ENCODE data around the gene SRPRA. TPM values are rescaled to one million over a fixed set of nuclear protein-coding genes. Genes with fewer than 3 reads are reported as not detected.

Gene SRPRA
- total RNA-seq, 4 donors from 2014 or later = 56.8 to 84.7 (median 72.3) TPM

GRCh38 chr11:126305699-126306098 lies 37.0 kb upstream of the SRPRA start:
- no peak for DNase-seq (ENCODE audit: low spot score in 2 of 2)
- WGBS, 2 donors = 89 to 91% methylated on average over 4 of the region's 4 CpGs
- intact Hi-C loops (cut with DNase I; ENCODE audit: low total_unique reads) = no loop called here
- no peak overlapping the region for H3K4me3 ChIP-seq (ENCODE audit: low read depth, poor library complexity, severe bottlenecking)
- no peak for TF ChIP-seq POLR2A (IDR thresholded peaks at IDR 0.05)
- no peak for TF ChIP-seq CTCF (IDR thresholded peaks at IDR 0.05)

GRCh38 chr11:126304457-126305075 lies 35.9 kb upstream of the SRPRA start:
- TF ChIP-seq CTCF (IDR thresholded peaks at IDR 0.05) (no peak), POLR2A (IDR thresholded peaks at IDR 0.05) (no peak)
- WGBS, 2 donors = 16 to 22% methylated on average over 12 of the region's 12 CpGs

GRCh38 chr11:126303623-126304456 lies 35.1 kb upstream of the SRPRA start, which contains the start of gene DCPS:
TSS of gene DCPS (plus strand) at chr11:126304060. CDS start at chr11:126304081, 21 bp downstream.
- intact Hi-C loops (cut with DNase I; ENCODE audit: low total_unique reads) = no loop called here
- DNase-seq (ENCODE audit: low spot score in 2 of 2) = peak; percentile 86 to 98
- 1% methylated on average over 58 to 61 of the region's 61 CpGs for WGBS, 2 donors
- H3K4me3 ChIP-seq (ENCODE audit: low read depth, poor library complexity, severe bottlenecking) = peak within 1 kb of the TSS; percentile 56
- TF ChIP-seq POLR2A (IDR thresholded peaks at IDR 0.05) (no peak), CTCF (IDR thresholded peaks at IDR 0.05) (no peak)

More at GRCh38 chr11:126304457-126305075, 35.9 kb upstream of the SRPRA start:
- no peak for DNase-seq (ENCODE audit: low spot score in 2 of 2)
- intact Hi-C loops (cut with DNase I; ENCODE audit: low total_unique reads) = no loop called here
- peak overlapping the region; percentile 56 for H3K4me3 ChIP-seq (ENCODE audit: low read depth, poor library complexity, severe bottlenecking)

GRCh38 chr11:126297004-126297403 lies 28.3 kb upstream of the SRPRA start:
- TF ChIP-seq CTCF (IDR thresholded peaks at IDR 0.05) (no peak), POLR2A (IDR thresholded peaks at IDR 0.05) (no peak)
- WGBS, 2 donors = 48 to 85% methylated on average over 2 of the region's 2 CpGs
- no peak for DNase-seq (ENCODE audit: low spot score in 2 of 2)
- no peak overlapping the region for H3K4me3 ChIP-seq (ENCODE audit: low read depth, poor library complexity, severe bottlenecking)
- intact Hi-C loops (cut with DNase I; ENCODE audit: low total_unique reads) = no loop called here

GRCh38 chr11:126293726-126294125 lies 25.0 kb upstream of the SRPRA start:
- 78 to 81% methylated on average over 5 of the region's 5 CpGs for WGBS, 2 donors
- intact Hi-C loops (cut with DNase I; ENCODE audit: low total_unique reads) = no loop called here
- DNase-seq (ENCODE audit: low spot score in 2 of 2) = no peak
- H3K4me3 ChIP-seq (ENCODE audit: low read depth, poor library complexity, severe bottlenecking) = no peak overlapping the region
- TF ChIP-seq POLR2A (IDR thresholded peaks at IDR 0.05) (no peak), CTCF (IDR thresholded peaks at IDR 0.05) (no peak)
